MM.1S (cell line): ENCODE results near the gene MARK4.

Experiments used
- DNase-seq: peaks from one replicate; pipeline ENCODE4 v3.0.0-alpha.2; 2015
- H2AFZ ChIP-seq: fragments of 300-600 bp; sonication (generic); 2 replicates; pipeline ENCODE4 v1.6.0; 2016; ENCODE audit warnings: antibody characterized with exemption, low read length
- H3F3A ChIP-seq: fragments of 300-600 bp; sonication (generic); 2 replicates; pipeline ENCODE4 v1.6.1; 2016; ENCODE audit warnings: mild to moderate bottlenecking, antibody characterized with exemption, low read length, moderate library complexity, mixed read lengths; ENCODE audit not compliant: insufficient read depth
- H3K27ac ChIP-seq: fragments of 300-600 bp; sonication (generic); 2 replicates; pipeline ENCODE4 v1.5.1; 2016; ENCODE audit warnings: mild to moderate bottlenecking, low read length
- H3K27me3 ChIP-seq: fragments of 300-600 bp; sonication (generic); replicated peaks from 2 replicates; pipeline ENCODE4 v1.6.0; 2016; ENCODE audit warnings: low read length; ENCODE audit not compliant: insufficient read depth
- H3K36me3 ChIP-seq: fragments of 300-600 bp; sonication (generic); replicated peaks from 2 replicates; pipeline ENCODE4 v1.6.1; 2016; ENCODE audit warnings: mild to moderate bottlenecking, low read length, mixed read lengths; ENCODE audit not compliant: insufficient read depth
- H3K4me1 ChIP-seq: fragments of 300-600 bp; sonication (generic); 2 replicates; pipeline ENCODE4 v1.6.1; 2016; ENCODE audit warnings: low read length, mixed read lengths
- H3K4me2 ChIP-seq: fragments of 300-600 bp; sonication (generic); 2 replicates; pipeline ENCODE4 v1.6.0; 2016; ENCODE audit warnings: low read depth, low read length
- H3K4me3 ChIP-seq: fragments of 300-600 bp; sonication (generic); 2 replicates; pipeline ENCODE4 v1.5.1; 2016; ENCODE audit warnings: low read length, mixed read lengths
- H3K79me2 ChIP-seq: fragments of 300-600 bp; sonication (generic); 2 replicates; pipeline ENCODE4 v1.6.1; 2016; ENCODE audit warnings: mixed run types, low read length, mixed read lengths
- H3K9ac ChIP-seq: fragments of 300-600 bp; sonication (generic); 2 replicates; pipeline ENCODE4 v1.6.1; 2016; ENCODE audit warnings: low read length, mixed read lengths
- H3K9me2 ChIP-seq: fragments of 300-600 bp; sonication (generic); replicated peaks from 2 replicates; pipeline ENCODE4 v1.6.1; 2016; ENCODE audit warnings: mild to moderate bottlenecking, low read length, mixed read lengths; ENCODE audit not compliant: insufficient read depth
- H3K9me3 ChIP-seq: fragments of 300-600 bp; sonication (generic); replicated peaks from 2 replicates; pipeline ENCODE4 v1.6.1; 2016; ENCODE audit warnings: mild to moderate bottlenecking, low read length, mixed read lengths; ENCODE audit not compliant: insufficient read depth
- H4K20me1 ChIP-seq: fragments of 300-600 bp; sonication (generic); 2 replicates; pipeline ENCODE4 v1.6.1; 2016; ENCODE audit warnings: mild to moderate bottlenecking, low read length, moderate library complexity, mixed read lengths; ENCODE audit not compliant: insufficient read depth
- CTCF ChIP-seq: fragments of 300-600 bp; sonication (generic); IDR thresholded peaks from 2 replicates; pipeline ENCODE4 v1.5.1; 2016; ENCODE audit warnings: antibody characterized with exemption, low read length, mixed read lengths
- EZH2 ChIP-seq: fragments of 300-600 bp; sonication (generic); optimal IDR thresholded peaks from 2 replicates; pipeline ENCODE3; 2017; ENCODE audit warnings: low read depth, mild to moderate bottlenecking, antibody characterized with exemption, low read length, mixed read lengths
- EZH2phosphoT487 ChIP-seq: fragments of 300-600 bp; sonication (generic); IDR thresholded peaks from 2 replicates; pipeline ENCODE4 v1.6.1; 2018; ENCODE audit warnings: antibody characterized with exemption, low read length

The MARK4 gene

GRCh38 chr19:45218911-45219743, 31.9 kb upstream of the MARK4 start:
- Histone ChIP-seq H3K27me3 (peaks cover 83% of the 10 kb centered on the region), H4K20me1 (no peaks in the 10 kb centered on the region), H3F3A (no peaks in the 10 kb centered on the region), H3K36me3 (no peaks in the 10 kb centered on the region), H3K9me3 (no peaks in the 10 kb centered on the region), H3K4me2 (no peak overlapping the region), H2AFZ (no peak overlapping the region), H3K9ac (no peak overlapping the region), H3K79me2 (no peaks in the 10 kb centered on the region), H3K9me2 (no peaks in the 10 kb centered on the region), H3K27ac (no peak overlapping the region), H3K4me3 (no peak overlapping the region), H3K4me1 (no peaks in the 10 kb centered on the region)
- TF ChIP-seq CTCF: no peak
- no peak for TF ChIP-seq EZH2phosphoT487
- TF ChIP-seq EZH2: no peak
- no peak for DNase-seq

GRCh38 chr19:45222724-45223123, 28.3 kb upstream of the MARK4 start:
- no peaks in the 10 kb centered on the region for H3K9me3 ChIP-seq
- H3K36me3 ChIP-seq: no peaks in the 10 kb centered on the region
- DNase-seq: no peak
- TF ChIP-seq EZH2phosphoT487 (no peak), CTCF (no peak), EZH2 (no peak)
- peaks cover 72% of the 10 kb centered on the region for H3K27me3 ChIP-seq
- no peaks in the 10 kb centered on the region for H4K20me1 ChIP-seq
- H3K27ac ChIP-seq: no peak overlapping the region
- no peak overlapping the region for H2AFZ ChIP-seq
- no peak overlapping the region for H3K4me3 ChIP-seq
- no peaks in the 10 kb centered on the region for H3F3A ChIP-seq
- no peaks in the 10 kb centered on the region for H3K9me2 ChIP-seq
- H3K4me2 ChIP-seq: no peak overlapping the region
- no peak overlapping the region for H3K9ac ChIP-seq
- no peaks in the 10 kb centered on the region for H3K79me2 ChIP-seq
- no peaks in the 10 kb centered on the region for H3K4me1 ChIP-seq

GRCh38 chr19:45223879-45224278, 27.2 kb upstream of the MARK4 start:
- no peak overlapping the region for H3K9ac ChIP-seq
- H3K36me3 ChIP-seq: no peaks in the 10 kb centered on the region
- DNase-seq: no peak
- H3K79me2 ChIP-seq: no peaks in the 10 kb centered on the region
- H3K4me1 ChIP-seq: no peaks in the 10 kb centered on the region
- TF ChIP-seq EZH2 (no peak), EZH2phosphoT487 (no peak), CTCF (no peak)
- no peak overlapping the region for H3K4me3 ChIP-seq
- no peak overlapping the region for H3K4me2 ChIP-seq
- H3K27me3 ChIP-seq: peaks cover 70% of the 10 kb centered on the region
- H2AFZ ChIP-seq: no peak overlapping the region
- no peaks in the 10 kb centered on the region for H4K20me1 ChIP-seq
- H3K9me2 ChIP-seq: no peaks in the 10 kb centered on the region
- no peak overlapping the region for H3K27ac ChIP-seq
- no peaks in the 10 kb centered on the region for H3K9me3 ChIP-seq
- H3F3A ChIP-seq: no peaks in the 10 kb centered on the region
